Effector memory CD8-positive, alpha-beta T cell (primary cell): ENCODE data around the gene GRIK3.
"Not testable (repeated sequence)": the region's sequence is repeated elsewhere in the genome, so short reads cannot be mapped to it uniquely, and the experiment has no call there.

ENCODE experiments used
- ATAC-seq: fragments of 150-1000 bp; cut with Tn5 transposase; replicated peaks from 2 replicates; pipeline ENCODE4 v1.10.0; 2021; ENCODE audit warnings: mild to moderate bottlenecking, moderate library complexity
- DNase-seq, 3 experiments: peaks; one replicate each; pipeline ENCODE4 v3.0.0; 2021
- H3K27ac Mint-ChIP-seq, 2 donors: one replicate each; pipeline ENCODE4 v1.8.0; 2022; ENCODE audit warnings: mild to moderate bottlenecking in 2 of 2, mixed read lengths in 2 of 2, moderate library complexity in 2 of 2
- H3K27me3 Mint-ChIP-seq, 2 donors: one replicate each; pipeline ENCODE4 v1.8.0; 2022; ENCODE audit warnings: mixed read lengths in 2 of 2
- H3K36me3 Mint-ChIP-seq: one replicate; pipeline ENCODE4 v1.8.0; 2022; ENCODE audit warnings: mild to moderate bottlenecking, moderate library complexity, mixed read lengths; ENCODE audit not compliant: insufficient read depth
- H3K4me1 Mint-ChIP-seq, 2 donors: one replicate each; pipeline ENCODE4 v1.8.0; 2022; ENCODE audit warnings: low read depth in 2 of 2, mixed read lengths in 2 of 2
- H3K4me3 Mint-ChIP-seq, 2 donors: one replicate each; pipeline ENCODE4 v1.8.0; 2022; ENCODE audit warnings: mild to moderate bottlenecking in 2 of 2, mixed read lengths in 2 of 2, moderate library complexity in 2 of 2
- H3K9me3 Mint-ChIP-seq, 2 donors: one replicate each; pipeline ENCODE4 v1.8.0; 2022; ENCODE audit warnings: mixed read lengths in 2 of 2

Gene GRIK3

GRCh38 chr1:36778740-36779139 is 255.6 kb downstream of the GRIK3 start:
- ATAC-seq (no peak), DNase-seq (no peak)
- Mint-ChIP-seq H3K27me3 (peaks cover 23 to 65% of the 10 kb centered on the region in 2 donors), H3K27ac (no peak overlapping the region), H3K4me1 (no peaks in the 10 kb centered on the region), H3K9me3 (no peaks in the 10 kb centered on the region), H3K4me3 (no peak overlapping the region), H3K36me3 (no peaks in the 10 kb centered on the region)

GRCh38 chr1:36776948-36777831 is 257.1 kb downstream of the GRIK3 start:
- ATAC-seq (no peak), DNase-seq (no peak)
- H3K9me3 Mint-ChIP-seq: no peaks in the 10 kb centered on the region
- no peak overlapping the region for H3K27ac Mint-ChIP-seq
- H3K36me3 Mint-ChIP-seq: no peaks in the 10 kb centered on the region
- H3K4me1 Mint-ChIP-seq: no peaks in the 10 kb centered on the region
- peaks cover 31 to 61% of the 10 kb centered on the region in 2 donors for H3K27me3 Mint-ChIP-seq
- H3K4me3 Mint-ChIP-seq: no peak overlapping the region

GRCh38 chr1:36776256-36776655 is 258.1 kb downstream of the GRIK3 start:
- no peak for DNase-seq
- Mint-ChIP-seq H3K27ac (no peak overlapping the region), H3K4me3 (no peak overlapping the region), H3K4me1 (no peaks in the 10 kb centered on the region), H3K36me3 (no peaks in the 10 kb centered on the region), H3K9me3 (no peaks in the 10 kb centered on the region), H3K27me3 (peaks cover 31 to 60% of the 10 kb centered on the region in 2 donors)
- no peak for ATAC-seq

- Mint-ChIP-seq H3K4me3 (no peak overlapping the region), H3K9me3 (no peaks in the 10 kb centered on the region), H3K36me3 (no peaks in the 10 kb centered on the region), H3K27me3 (peaks cover 36 to 66% of the 10 kb centered on the region in 2 donors), H3K27ac (no peak overlapping the region), H3K4me1 (no peaks in the 10 kb centered on the region)
- ATAC-seq (no peak), DNase-seq (no peak)
Observed at GRCh38 chr1:36775716-36776115, 258.6 kb downstream of the GRIK3 start.

GRCh38 chr1:36773827-36774541 is 260.3 kb downstream of the GRIK3 start:
- no peak overlapping the region for H3K4me3 Mint-ChIP-seq
- peaks cover 50 to 75% of the 10 kb centered on the region in 2 donors for H3K27me3 Mint-ChIP-seq
- no peaks in the 10 kb centered on the region for H3K9me3 Mint-ChIP-seq
- H3K36me3 Mint-ChIP-seq: no peaks in the 10 kb centered on the region
- no peaks in the 10 kb centered on the region for H3K4me1 Mint-ChIP-seq
- no peak for ATAC-seq
- no peak overlapping the region for H3K27ac Mint-ChIP-seq
- DNase-seq: no peak

- Mint-ChIP-seq H3K4me1 (no peaks in the 10 kb centered on the region), H3K4me3 (no peak overlapping the region), H3K36me3 (no peaks in the 10 kb centered on the region), H3K27ac (no peak overlapping the region), H3K27me3 (peaks cover 60 to 86% of the 10 kb centered on the region in 2 donors), H3K9me3 (no peaks in the 10 kb centered on the region)
- no peak for DNase-seq
- ATAC-seq: no peak
Observed at GRCh38 chr1:36772647-36773495, 261.4 kb downstream of the GRIK3 start.

GRCh38 chr1:36771660-36772284 is 262.5 kb downstream of the GRIK3 start:
- H3K27ac Mint-ChIP-seq: no peak overlapping the region
- ATAC-seq: no peak
- H3K27me3 Mint-ChIP-seq: peaks cover 64 to 87% of the 10 kb centered on the region in 2 donors
- no peaks in the 10 kb centered on the region for H3K36me3 Mint-ChIP-seq
- H3K9me3 Mint-ChIP-seq: no peaks in the 10 kb centered on the region
- no peaks in the 10 kb centered on the region for H3K4me1 Mint-ChIP-seq
- H3K4me3 Mint-ChIP-seq: no peak overlapping the region
- no peak for DNase-seq

GRCh38 chr1:36771240-36771639 is 263.1 kb downstream of the GRIK3 start:
- H3K9me3 Mint-ChIP-seq: no peaks in the 10 kb centered on the region
- no peaks in the 10 kb centered on the region for H3K36me3 Mint-ChIP-seq
- no peak for ATAC-seq
- H3K4me3 Mint-ChIP-seq: no peak overlapping the region
- no peak overlapping the region for H3K27ac Mint-ChIP-seq
- H3K27me3 Mint-ChIP-seq: peaks cover 59 to 81% of the 10 kb centered on the region in 2 donors
- no peak for DNase-seq
- H3K4me1 Mint-ChIP-seq: no peaks in the 10 kb centered on the region

GRCh38 chr1:36769886-36770830 is 264.2 kb downstream of the GRIK3 start:
- DNase-seq (no peak), ATAC-seq (no peak)
- Mint-ChIP-seq H3K4me1 (no peaks in the 10 kb centered on the region), H3K27me3 (peaks cover 48 to 78% of the 10 kb centered on the region in 2 donors), H3K36me3 (no peaks in the 10 kb centered on the region), H3K9me3 (no peaks in the 10 kb centered on the region), H3K4me3 (no peak overlapping the region), H3K27ac (no peak overlapping the region)

- H3K4me1 Mint-ChIP-seq: no peaks in the 10 kb centered on the region
- no peak for DNase-seq
- no peaks in the 10 kb centered on the region for H3K36me3 Mint-ChIP-seq
- peaks cover 40 to 65% of the 10 kb centered on the region in 2 donors for H3K27me3 Mint-ChIP-seq
- no peak overlapping the region for H3K27ac Mint-ChIP-seq
- ATAC-seq: no peak
- H3K9me3 Mint-ChIP-seq: no peaks in the 10 kb centered on the region
- H3K4me3 Mint-ChIP-seq: no peak overlapping the region
Observed at GRCh38 chr1:36768486-36769178, 265.7 kb downstream of the GRIK3 start.

- not testable (repeated sequence) for H3K4me1 Mint-ChIP-seq, H3K36me3 Mint-ChIP-seq, H3K4me3 Mint-ChIP-seq, H3K9me3 Mint-ChIP-seq, ATAC-seq, DNase-seq, H3K27ac Mint-ChIP-seq
- H3K27me3 Mint-ChIP-seq: peaks cover 33 to 54% of the 10 kb centered on the region in 2 donors
Observed at GRCh38 chr1:36767429-36767828, 266.9 kb downstream of the GRIK3 start.

- Mint-ChIP-seq H3K27ac (no peak overlapping the region), H3K36me3 (no peaks in the 10 kb centered on the region), H3K4me1 (no peaks in the 10 kb centered on the region), H3K27me3 (peaks cover 33 to 49% of the 10 kb centered on the region in 2 donors), H3K4me3 (no peak overlapping the region), H3K9me3 (no peaks in the 10 kb centered on the region)
- ATAC-seq (no peak), DNase-seq (no peak)
Observed at GRCh38 chr1:36766481-36766880, 267.8 kb downstream of the GRIK3 start.
